GM13977 (cell line): ENCODE measurements around the gene CALHM3.

ENCODE experiments used
- DNase-seq: peaks from one replicate; pipeline ENCODE4 v3.0.0; 2012; ENCODE audit warnings: low spot score
- in situ Hi-C: fragments of 300-500 bp; cut with MboI; formaldehyde crosslinking; loops from one replicate; pipeline ENCODE4 v1.12.0; 2022; ENCODE audit warnings: low sequenced_read_pairs, low pct_unique_long_range_greater_than_20kb, mixed read lengths, inconsistent platforms; ENCODE audit not compliant: unreplicated experiment
- TF ChIP-seq, protein P1 (sequence below): IDR thresholded peaks from 2 replicates; pipeline ENCODE4 v1.5.1; 2012; ENCODE audit warnings: mild to moderate bottlenecking, control low read depth; ENCODE audit not compliant: insufficient read depth; ENCODE audit errors: extremely low read depth, missing control alignments

CALHM3 gene

DNA sequence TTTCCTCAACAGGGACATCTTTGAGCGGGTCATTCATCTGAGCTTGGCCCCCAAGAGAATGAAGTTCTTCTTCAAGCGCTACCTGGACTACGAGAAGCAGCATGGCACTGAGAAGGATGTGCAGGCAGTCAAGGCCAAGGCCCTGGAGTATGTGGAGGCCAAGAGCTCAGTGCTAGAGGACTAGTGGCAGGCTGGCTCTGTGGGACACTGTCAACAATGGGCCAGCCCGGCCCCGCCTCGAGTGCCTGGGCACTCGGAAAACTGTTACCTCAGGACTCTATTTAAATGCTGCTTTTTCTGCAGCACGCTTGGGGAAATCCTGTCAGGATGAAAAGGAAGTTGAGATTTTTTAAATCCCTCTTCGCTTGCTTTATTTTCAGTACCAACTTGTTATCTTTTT, 33.7 kb downstream of the CALHM3 start:
- in situ Hi-C loops, result no loop called here
- TF ChIP-seq, protein P1, sequence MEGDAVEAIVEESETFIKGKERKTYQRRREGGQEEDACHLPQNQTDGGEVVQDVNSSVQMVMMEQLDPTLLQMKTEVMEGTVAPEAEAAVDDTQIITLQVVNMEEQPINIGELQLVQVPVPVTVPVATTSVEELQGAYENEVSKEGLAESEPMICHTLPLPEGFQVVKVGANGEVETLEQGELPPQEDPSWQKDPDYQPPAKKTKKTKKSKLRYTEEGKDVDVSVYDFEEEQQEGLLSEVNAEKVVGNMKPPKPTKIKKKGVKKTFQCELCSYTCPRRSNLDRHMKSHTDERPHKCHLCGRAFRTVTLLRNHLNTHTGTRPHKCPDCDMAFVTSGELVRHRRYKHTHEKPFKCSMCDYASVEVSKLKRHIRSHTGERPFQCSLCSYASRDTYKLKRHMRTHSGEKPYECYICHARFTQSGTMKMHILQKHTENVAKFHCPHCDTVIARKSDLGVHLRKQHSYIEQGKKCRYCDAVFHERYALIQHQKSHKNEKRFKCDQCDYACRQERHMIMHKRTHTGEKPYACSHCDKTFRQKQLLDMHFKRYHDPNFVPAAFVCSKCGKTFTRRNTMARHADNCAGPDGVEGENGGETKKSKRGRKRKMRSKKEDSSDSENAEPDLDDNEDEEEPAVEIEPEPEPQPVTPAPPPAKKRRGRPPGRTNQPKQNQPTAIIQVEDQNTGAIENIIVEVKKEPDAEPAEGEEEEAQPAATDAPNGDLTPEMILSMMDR, result no peak
- DNase-seq, result no peak

DNA sequence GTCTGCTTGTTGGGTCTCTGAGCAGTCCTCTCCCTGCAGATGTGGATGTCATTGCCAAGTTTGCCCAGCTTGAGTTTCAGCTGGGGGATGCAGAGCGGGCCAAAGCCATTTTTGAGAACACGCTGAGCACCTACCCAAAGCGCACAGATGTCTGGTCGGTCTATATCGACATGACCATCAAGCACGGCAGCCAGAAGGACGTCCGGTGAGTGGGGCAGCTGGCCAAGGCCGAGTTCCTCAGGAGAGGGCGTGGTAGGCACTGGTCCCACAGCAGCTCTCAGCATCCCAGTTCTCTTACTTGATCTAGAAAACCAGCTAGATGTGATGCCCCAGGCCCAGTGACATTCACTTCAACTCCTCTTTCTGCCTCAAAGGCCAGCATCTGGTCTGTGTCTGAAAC, 34.6 kb downstream of the CALHM3 start:
- in situ Hi-C loops, result no loop called here

DNA sequence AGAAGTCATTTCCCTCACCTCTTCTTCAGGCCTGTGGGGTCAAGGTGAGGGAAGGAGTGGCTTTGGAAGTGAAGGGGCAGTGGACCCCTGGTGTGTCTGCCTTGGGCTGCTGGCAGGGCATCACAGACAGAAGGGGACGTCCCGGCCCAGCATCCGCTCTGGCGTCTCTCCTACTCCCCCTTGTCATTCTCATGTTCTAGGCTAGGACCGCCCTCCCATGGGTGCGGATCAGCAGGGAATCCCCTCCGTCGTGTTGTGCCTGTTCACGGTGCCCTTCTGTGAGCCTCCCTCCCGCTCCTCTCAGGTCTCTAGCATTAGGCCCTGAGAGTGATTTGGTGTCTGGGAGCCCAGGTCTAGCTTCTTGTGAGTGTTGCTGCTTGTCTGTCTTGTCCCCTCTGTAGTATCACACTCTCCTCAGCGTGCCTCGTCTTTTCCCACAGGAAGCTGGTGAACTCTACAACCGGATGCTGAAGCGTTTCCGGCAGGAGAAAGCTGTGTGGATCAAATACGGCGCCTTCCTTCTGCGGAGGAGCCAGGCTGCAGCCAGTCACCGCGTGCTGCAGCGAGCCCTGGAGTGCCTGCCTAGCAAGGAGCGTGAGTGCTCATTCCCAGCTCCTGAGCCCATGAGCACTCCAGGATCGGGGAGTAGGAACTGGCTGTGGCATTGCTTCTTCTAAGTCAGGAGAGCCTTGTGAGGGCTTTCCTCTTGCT, 35.4 kb downstream of the CALHM3 start:
- no peak for DNase-seq
- in situ Hi-C loops, result no loop called here
- TF ChIP-seq, protein P1, result no peak

More for the DNA sequence above, 34.6 kb downstream of the CALHM3 start:
- TF ChIP-seq, protein P1, result no peak
- DNase-seq, result no peak

DNA sequence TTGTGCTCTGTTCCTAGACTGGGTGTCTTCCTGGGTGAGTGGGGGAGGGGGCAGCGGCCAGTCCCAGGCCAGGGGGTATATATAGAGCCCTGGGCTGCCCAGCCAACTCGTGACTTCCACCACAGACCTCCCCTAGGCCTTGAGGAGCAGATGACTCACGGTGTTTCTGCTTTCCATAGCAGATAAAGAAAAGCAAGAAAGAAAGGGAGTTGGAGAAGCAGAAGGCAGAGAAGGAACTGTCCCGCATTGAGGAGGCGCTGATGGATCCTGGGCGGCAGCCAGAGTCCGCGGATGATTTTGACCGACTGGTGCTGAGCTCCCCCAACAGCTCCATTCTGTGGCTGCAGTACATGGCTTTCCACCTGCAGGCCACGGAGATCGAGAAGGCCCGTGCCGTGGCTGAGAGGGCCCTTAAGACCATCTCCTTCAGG, 37.0 kb downstream of the CALHM3 start:
- in situ Hi-C loops, result no loop called here
- DNase-seq, result no peak

DNA sequence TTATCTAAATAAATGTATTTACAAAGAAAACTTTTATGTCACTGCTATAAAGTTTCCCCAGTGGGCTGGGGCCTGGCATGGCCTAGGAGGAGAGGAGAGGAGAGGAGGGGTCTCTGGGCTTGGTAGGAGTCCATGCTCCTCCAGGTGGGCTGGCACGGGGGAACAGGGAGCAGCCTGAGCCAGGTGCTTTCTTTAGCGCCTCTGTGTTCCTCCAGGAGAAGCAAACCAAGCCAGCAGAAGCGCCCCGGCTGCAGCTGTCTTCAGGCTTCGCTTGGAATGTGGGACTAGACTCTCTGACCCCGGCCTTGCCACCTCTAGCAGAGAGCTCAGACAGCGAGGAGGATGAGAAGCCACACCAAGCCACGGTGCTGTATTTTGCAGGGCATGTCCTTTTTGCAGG, 37.4 kb downstream of the CALHM3 start:
- TF ChIP-seq, protein P1, result no peak
- DNase-seq, result no peak
- in situ Hi-C loops, result no loop called here

More for the DNA sequence above, 37.0 kb downstream of the CALHM3 start:
- TF ChIP-seq, protein P1, result no peak

DNA sequence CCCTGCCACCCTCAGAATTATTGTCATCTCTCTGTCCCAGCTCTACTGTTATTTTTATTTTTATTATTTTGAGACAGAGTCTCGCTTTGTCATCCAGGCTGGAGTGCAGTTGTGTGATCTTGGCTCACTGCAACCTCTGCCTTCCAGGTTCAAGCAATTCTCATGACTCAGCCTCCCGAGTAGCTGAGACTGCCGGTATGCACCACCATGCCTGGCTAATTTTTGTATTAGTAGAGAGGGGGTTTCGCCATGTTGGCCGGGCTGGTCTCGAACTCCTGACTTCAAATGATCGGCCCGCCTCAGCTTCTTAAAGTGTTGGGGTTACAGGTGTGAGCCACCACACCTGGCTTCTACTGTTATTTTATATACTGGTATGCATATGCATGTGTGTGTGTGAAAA, 37.8 kb downstream of the CALHM3 start:
- DNase-seq, result no peak
- in situ Hi-C loops, result no loop called here
- TF ChIP-seq, protein P1, result no peak
